Activated naive CD8-positive, alpha-beta T cell (primary cell): Measurements from ENCODE around the gene UBA3.

Experiments
- H3K27ac Mint-ChIP-seq: one replicate; pipeline ENCODE4 v1.8.0; 2021; ENCODE audit warnings: mixed read lengths
- H3K27me3 Mint-ChIP-seq: one replicate; pipeline ENCODE4 v1.8.0; 2021; ENCODE audit warnings: mixed read lengths
- H3K36me3 Mint-ChIP-seq: one replicate; pipeline ENCODE4 v1.8.0; 2021; ENCODE audit warnings: mixed read lengths
- H3K4me1 Mint-ChIP-seq: one replicate; pipeline ENCODE4 v1.8.0; 2021; ENCODE audit warnings: low read depth, mixed read lengths
- H3K4me3 Mint-ChIP-seq: one replicate; pipeline ENCODE4 v1.8.0; 2021; ENCODE audit warnings: mild to moderate bottlenecking, mixed read lengths
- H3K9me3 Mint-ChIP-seq: one replicate; pipeline ENCODE4 v1.8.0; 2021; ENCODE audit warnings: low read depth, mixed read lengths

Gene UBA3

DNA sequence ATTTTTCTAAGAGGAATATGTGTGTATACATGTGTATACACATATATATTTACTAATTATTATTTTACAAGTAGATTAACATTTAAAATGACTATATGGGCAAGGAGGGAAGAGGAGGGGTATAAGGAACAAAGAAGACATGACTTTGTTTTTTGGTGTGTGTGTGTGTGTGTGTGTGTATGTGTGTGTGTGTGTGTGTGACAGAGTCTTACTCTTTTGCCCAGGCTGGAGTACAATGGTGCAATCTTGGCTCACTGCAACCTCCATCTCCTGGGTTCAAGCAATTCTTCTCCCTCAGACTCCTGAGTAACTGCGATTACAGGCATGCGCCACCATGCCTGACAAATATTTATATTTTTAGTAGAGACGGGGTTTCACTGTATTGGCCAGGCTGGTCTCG lies 64.1 kb downstream of the UBA3 start:
- Mint-ChIP-seq H3K4me1 (peaks cover 22% of the 10 kb centered on the region), H3K9me3 (no peaks in the 10 kb centered on the region), H3K27me3 (no peaks in the 10 kb centered on the region), H3K27ac (no peak overlapping the region), H3K4me3 (no peak overlapping the region), H3K36me3 (peaks cover 2% of the 10 kb centered on the region)

DNA sequence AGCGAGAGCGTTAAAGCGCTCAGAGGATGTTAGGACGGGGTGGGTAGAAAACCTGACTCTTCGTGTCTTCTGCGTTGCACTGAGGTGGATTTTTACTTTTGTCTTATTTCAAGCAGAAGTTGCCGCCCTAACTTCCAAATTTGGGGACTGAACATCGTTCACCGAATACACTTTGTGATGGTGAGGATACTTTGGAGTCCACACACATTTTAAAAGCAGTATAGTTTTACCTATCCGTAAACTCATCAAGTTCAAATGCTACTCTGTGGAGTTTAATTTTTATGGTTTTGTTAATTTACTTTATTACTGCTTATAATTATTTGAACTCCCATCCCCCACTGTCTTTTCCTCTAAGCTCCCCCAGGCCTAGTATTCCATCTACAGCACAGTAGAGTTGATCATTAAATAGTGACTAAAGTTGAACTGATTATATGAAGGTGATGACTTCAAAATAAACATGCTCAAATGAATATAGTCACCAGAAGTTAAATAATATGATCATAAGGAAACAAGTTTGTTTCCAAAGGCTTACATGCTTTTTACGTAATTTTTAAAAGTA lies 66.1 kb downstream of the UBA3 start:
- Mint-ChIP-seq H3K27me3 (no peaks in the 10 kb centered on the region), H3K27ac (peak overlapping the region; percentile 80), H3K9me3 (no peaks in the 10 kb centered on the region), H3K4me3 (peak overlapping the region; percentile 79), H3K4me1 (peaks cover 19% of the 10 kb centered on the region), H3K36me3 (peaks cover 2% of the 10 kb centered on the region)

DNA sequence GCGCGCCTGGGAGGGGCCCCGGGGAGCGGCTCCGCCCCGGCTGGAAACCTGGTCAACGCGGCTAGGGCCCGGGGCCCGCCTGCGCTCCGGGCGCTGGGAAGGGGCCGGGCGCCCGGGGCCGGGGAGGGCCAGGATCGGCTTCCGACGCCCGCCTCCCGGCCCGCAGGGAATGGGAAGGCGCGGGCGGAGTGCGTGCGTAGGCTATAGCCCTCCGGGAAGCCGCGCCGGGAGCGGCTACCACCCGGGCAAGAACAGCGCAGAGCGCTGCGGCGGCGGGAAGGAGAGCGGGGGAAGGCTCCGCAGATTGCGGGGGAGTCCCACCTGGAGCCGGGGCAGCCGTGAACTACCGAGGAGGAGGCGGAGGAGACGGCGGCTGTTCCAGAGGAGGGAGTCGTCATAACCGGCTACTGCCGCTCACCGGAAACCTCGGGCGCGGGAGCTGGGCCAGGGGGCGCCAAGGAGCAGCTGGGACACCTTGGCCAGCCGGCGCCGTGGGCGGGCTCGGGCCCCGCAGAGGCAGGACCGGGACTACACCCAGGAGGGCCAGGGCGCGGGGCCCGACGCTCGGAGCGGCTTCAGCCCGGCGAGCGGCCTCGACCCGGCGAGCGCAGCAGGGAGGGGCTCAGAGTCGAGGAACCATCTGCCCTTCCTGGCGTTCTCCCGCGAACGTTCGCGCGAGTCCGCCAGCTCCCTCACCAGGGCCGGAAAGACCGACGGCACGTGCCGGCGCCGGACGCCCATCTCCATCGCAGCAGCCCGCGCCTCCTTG lies 66.7 kb downstream of the UBA3 start, which contains the start of gene EOGT:
EOGT (minus strand) TSS at position 432 of the 769 bp plus-strand sequence. CDS start 3,838 bp downstream, outside the sequence.
- Mint-ChIP-seq H3K36me3 (peaks cover 2% of the 10 kb centered on the region), H3K9me3 (no peaks in the 10 kb centered on the region), H3K4me3 (peak within 1 kb of the TSS; percentile 87), H3K27me3 (no peaks in the 10 kb centered on the region), H3K27ac (peak within 1 kb of the TSS; percentile 80), H3K4me1 (peaks cover 21% of the 10 kb centered on the region)

DNA sequence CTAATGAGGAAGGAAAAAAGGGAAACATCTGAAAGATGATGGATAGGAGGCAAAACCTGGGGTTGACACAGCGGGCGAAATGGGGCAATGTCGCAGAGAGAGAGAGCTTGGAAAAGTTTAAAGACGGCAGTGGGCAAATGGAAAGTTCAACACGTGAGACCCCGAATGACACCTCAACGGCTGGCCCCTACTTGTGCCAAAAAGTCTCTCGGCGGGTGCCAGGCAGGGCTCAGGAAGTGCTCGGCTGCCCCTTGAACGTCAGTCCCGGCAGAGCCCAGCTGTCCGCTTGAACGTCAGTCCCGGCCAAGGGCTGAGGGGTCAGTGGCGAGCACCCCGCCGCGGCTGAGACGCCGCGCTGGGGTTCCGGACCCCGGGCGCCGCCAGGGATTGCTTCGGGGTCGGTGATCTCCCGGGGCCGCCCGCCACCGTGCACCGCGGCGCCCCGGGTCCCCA lies 67.3 kb downstream of the UBA3 start:
- H3K27me3 Mint-ChIP-seq: no peaks in the 10 kb centered on the region
- no peaks in the 10 kb centered on the region for H3K9me3 Mint-ChIP-seq

DNA sequence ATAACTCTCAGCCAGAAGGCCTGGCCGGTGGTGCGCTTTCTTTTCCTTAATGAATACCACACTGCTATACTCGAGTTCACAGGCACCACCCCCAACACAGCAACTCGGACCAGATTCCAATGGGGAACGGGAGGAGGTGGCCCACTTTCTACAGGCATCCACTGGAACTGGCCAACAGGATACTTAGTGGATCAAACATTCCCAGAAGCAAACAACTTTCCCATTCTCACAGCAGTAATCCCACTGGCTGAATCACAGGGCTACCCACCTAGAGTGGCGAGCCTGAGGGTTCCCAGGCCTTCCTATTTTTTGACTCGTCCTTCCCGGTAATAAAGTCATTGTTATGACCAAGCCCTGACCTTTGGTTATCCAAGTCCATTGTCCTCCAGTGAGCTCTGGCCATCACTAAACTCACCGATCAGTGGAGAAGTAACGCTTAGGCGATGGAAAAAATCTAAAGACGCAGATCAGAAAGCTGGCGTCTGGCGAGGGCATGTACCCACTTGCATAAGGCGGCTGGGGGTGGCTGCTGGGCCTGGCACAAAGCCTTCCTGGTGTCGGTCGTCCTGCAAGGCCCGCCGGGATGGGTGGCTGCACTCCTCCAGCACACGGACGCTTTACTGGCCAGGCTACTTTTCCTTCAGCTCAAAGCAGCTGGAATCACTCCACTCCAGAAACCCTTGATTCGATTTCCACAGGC lies 67.9 kb downstream of the UBA3 start:
- Mint-ChIP-seq H3K27me3 (no peaks in the 10 kb centered on the region), H3K9me3 (no peaks in the 10 kb centered on the region), H3K4me3 (peak overlapping the region; percentile 87), H3K36me3 (peaks cover 3% of the 10 kb centered on the region), H3K4me1 (peaks cover 21% of the 10 kb centered on the region), H3K27ac (peak overlapping the region; percentile 77)

More for the DNA sequence above, 67.3 kb downstream of the UBA3 start:
- H3K4me3 Mint-ChIP-seq: peak overlapping the region; percentile 87
- peaks cover 21% of the 10 kb centered on the region for H3K4me1 Mint-ChIP-seq
- H3K27ac Mint-ChIP-seq: peak overlapping the region; percentile 77
- H3K36me3 Mint-ChIP-seq: peaks cover 5% of the 10 kb centered on the region

DNA sequence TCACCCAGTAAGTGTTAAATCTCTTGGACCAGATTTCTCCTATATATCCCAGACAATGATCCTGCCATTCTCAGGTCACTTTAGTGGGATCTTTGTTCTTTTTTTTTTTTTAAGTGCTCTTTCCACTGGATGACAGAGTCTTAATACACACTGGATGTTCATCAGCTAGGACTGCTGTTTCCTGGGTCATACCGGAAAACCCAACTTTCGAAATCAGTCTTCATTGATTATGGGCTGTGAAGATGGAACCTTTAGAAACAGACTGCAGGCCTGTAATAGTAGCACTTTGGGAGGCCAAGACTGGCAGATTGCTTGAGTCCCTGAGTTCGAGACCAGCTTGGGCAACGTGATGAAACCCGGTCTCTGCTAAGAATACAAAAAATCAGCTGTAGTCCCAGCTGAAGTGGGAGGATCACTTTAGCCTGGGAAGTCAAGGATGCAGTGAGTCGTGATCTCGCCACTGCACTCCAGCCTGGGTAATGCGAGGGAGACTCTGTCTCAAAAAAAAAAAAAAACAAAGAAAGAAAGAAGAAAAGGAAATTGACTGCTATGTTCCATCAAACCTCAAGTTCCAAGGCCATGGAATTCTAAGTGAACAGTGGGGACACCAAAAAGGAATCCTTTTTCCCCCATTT lies 69.0 kb downstream of the UBA3 start:
- H3K27me3 Mint-ChIP-seq: no peaks in the 10 kb centered on the region
- H3K9me3 Mint-ChIP-seq: no peaks in the 10 kb centered on the region
- H3K27ac Mint-ChIP-seq: peak overlapping the region; percentile 47
- H3K4me3 Mint-ChIP-seq: peak overlapping the region; percentile 46
- peaks cover 5% of the 10 kb centered on the region for H3K36me3 Mint-ChIP-seq
- H3K4me1 Mint-ChIP-seq: peaks cover 21% of the 10 kb centered on the region

DNA sequence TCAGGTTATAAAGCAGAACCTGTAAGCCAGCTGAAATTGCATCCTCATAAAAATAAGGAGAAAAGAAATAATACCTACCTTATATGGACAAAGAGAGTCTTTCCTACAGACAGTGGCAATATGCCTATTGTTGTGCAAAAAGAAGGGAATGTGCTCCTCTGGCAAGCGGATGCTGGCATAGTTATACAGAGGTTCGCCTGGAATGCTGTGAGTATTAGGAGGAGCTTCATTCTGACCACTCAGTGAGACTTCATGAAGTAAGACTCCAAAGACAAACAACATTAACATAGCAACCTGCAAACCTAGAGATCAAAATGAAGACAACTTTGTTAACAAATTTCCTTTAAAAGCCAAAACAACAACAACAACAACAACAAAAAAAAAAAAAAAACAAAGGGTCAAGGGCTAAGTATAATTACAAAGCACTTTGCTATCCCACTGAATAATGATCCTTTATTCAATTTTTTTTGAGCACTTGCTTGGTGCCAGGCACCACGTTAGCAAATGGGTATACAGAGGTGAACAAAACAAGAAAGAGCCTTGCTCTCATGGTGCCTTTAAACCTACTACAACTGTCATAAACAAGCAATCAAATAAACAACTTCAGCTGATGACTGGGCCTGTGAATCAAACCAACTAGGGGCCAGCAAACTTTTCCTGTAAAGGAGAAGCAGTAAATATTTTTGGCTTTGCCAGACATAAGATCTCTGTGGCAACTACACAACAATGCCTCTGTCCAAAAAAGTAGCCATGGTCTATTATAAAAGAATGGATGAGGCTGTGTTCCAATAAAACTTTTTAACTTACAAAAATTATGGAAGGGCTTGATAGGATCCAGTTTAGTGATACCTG lies 70.4 kb downstream of the UBA3 start:
- no peak overlapping the region for H3K4me3 Mint-ChIP-seq
- peaks cover 15% of the 10 kb centered on the region for H3K4me1 Mint-ChIP-seq
- H3K9me3 Mint-ChIP-seq: no peaks in the 10 kb centered on the region
- H3K27ac Mint-ChIP-seq: no peak overlapping the region
- H3K27me3 Mint-ChIP-seq: no peaks in the 10 kb centered on the region
- peaks cover 7% of the 10 kb centered on the region for H3K36me3 Mint-ChIP-seq

DNA sequence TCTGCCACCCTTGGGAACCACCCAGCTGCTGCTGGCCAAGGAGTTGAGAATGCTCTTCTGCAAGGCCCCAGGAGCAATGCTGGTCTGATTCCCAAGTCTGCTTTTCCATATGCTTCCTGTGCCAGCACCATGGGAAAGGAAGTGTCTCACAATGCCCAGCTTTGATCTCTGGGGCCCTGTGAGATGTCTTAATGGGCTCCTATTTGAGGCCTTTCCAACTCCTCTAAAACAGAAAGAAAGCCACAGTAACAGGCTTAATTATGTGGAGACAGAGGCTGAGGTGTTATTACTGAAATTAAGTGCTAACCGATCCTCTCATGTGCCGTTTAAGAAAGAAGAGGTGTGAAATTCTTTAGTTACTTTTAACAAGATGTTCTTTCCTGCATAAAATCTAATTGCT lies 71.2 kb downstream of the UBA3 start:
- Mint-ChIP-seq H3K27ac (peak overlapping the region; percentile 34), H3K4me1 (peaks cover 6% of the 10 kb centered on the region), H3K27me3 (no peaks in the 10 kb centered on the region), H3K4me3 (no peak overlapping the region), H3K36me3 (peaks cover 11% of the 10 kb centered on the region), H3K9me3 (no peaks in the 10 kb centered on the region)

DNA sequence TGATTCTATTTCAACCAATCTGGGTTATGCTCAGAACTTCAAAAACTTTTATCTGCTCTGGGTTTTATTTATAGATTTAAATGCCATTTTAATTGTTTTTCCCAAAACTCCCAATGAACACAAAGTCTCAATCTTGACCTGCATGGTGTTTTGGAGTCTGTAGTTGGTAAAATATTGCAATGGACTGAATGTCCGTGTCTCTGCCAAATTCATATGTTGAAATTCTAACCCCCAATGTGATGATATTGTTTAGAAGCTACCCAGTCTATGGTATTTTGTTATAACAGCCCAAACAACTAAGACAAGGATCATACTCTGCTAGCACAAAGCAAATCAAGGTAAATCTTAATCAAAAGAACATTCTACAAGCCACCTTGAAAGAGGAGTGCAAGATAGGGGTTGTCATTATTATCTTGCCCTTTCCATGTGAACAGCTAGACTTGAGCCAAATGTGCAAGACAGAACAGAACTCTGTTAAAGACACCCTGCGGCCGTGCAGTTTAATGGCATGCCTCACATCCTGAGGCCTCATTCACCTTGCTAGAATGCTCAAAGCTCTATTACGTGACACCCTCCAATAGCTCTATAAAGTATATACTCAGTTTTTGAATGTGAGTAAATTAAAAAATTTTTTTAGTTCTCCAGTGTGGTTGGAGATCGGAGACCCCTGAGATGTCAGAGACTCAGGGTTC lies 74.2 kb downstream of the UBA3 start:
- Mint-ChIP-seq H3K4me1 (peaks cover 1% of the 10 kb centered on the region), H3K36me3 (peaks cover 17% of the 10 kb centered on the region), H3K9me3 (no peaks in the 10 kb centered on the region), H3K27ac (no peak overlapping the region), H3K4me3 (no peak overlapping the region), H3K27me3 (no peaks in the 10 kb centered on the region)

DNA sequence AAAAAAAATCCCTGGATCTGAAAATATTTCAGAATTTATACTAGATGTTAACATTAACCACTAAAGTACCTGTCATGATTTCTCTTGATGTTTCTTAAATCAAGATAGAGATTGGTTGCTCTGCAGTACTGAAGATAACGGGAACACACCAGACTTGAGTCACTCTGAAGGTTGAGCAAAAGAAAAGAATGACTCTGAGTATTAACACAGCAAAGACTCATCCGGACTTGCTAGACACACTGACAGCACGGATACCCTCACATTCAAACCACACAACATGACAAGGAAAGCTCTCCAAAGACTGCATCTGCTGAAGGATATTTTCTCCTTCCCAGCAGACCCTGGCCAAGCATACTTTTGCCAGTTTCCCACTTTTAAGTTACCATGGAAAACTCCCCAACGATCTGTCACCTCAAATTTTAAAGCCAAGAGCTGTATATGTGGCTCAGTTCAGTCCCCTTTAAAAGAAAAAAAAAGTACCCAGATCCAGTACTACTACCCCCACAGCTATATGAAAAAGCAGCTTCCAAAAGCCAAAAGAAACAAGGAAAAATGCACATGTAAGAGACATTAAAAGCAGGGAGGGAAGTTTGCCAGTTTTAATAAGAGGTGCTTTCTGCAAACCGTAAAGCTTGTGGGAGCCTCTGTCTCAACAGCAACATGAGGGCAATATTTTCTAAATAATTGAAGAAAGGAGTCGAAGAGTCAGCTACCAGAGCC lies 74.9 kb downstream of the UBA3 start:
- Mint-ChIP-seq H3K4me1 (peaks cover 1% of the 10 kb centered on the region), H3K9me3 (no peaks in the 10 kb centered on the region), H3K27me3 (no peaks in the 10 kb centered on the region), H3K4me3 (no peak overlapping the region), H3K27ac (no peak overlapping the region), H3K36me3 (peaks cover 17% of the 10 kb centered on the region)
